ENCODE results near the gene PLD2. TPM values are rescaled to one million over a fixed set of nuclear protein-coding genes. Genes with fewer than 3 reads are reported as not detected.
A peak's percentile ranks its signal among the peaks of the same experiment; 100 is the strongest.

Gene PLD2
- polyA plus RNA-seq (ENCODE audit: insufficient read length in 3 of 3): 10 to 100 TPM; 35.1 to 53.7 (median 45.2) TPM
- long read RNA-seq, donor 1, partial matches to known transcripts: 0 of 3 reads
- long read RNA-seq, donor 1, other reads (novel, unspliced or antisense): 0 of 3 reads
- long read RNA-seq, donor 2, partial matches to known transcripts: 6 of 11 reads
- long read RNA-seq, donor 2, other reads (novel, unspliced or antisense): 0 of 11 reads
- long read RNA-seq, donor 3, partial matches to known transcripts: 0 of 2 reads
- long read RNA-seq, donor 3, other reads (novel, unspliced or antisense): 0 of 2 reads
- long read RNA-seq, donor 4, partial matches to known transcripts: 0 of 2 reads
- long read RNA-seq, donor 4, other reads (novel, unspliced or antisense): 0 of 2 reads
- long read RNA-seq, donor 5: 0 reads
- long read RNA-seq, donor 6, partial matches to known transcripts: 0 of 3 reads
- long read RNA-seq, donor 6, other reads (novel, unspliced or antisense): 0 of 3 reads
- long read RNA-seq, donor 7, partial matches to known transcripts: 0 of 8 reads
- long read RNA-seq, donor 7, other reads (novel, unspliced or antisense): 0 of 8 reads
- long read RNA-seq, donor 8, partial matches to known transcripts: 0 of 5 reads
- long read RNA-seq, donor 8, other reads (novel, unspliced or antisense): 0 of 5 reads
- long read RNA-seq, donor 9, partial matches to known transcripts: 8 of 13 reads
- long read RNA-seq, donor 9, other reads (novel, unspliced or antisense): 0 of 13 reads
- long read RNA-seq, donor 10, partial matches to known transcripts: 0 of 1 reads
- long read RNA-seq, donor 10, other reads (novel, unspliced or antisense): 0 of 1 reads
- long read RNA-seq, donor 11, partial matches to known transcripts: 0 of 4 reads
- long read RNA-seq, donor 11, other reads (novel, unspliced or antisense): 0 of 4 reads
- long read RNA-seq, donor 12, partial matches to known transcripts: 0 of 4 reads
- long read RNA-seq, donor 12, other reads (novel, unspliced or antisense): 0 of 4 reads
- long read RNA-seq, donor 13, partial matches to known transcripts: 0 of 8 reads
- long read RNA-seq, donor 13, other reads (novel, unspliced or antisense): 0 of 8 reads
- long read RNA-seq, donor 14: 0 reads
- long read RNA-seq, donor 15: 0 reads
- long read RNA-seq, donor 16, partial matches to known transcripts: 7 of 12 reads
- long read RNA-seq, donor 16, other reads (novel, unspliced or antisense): 0 of 12 reads

GRCh38 chr17:4806777-4807604, at the start of gene PLD2:
Gene PLD2, plus strand, starts transcription at chr17:4807152. Its CDS starts 621 bp downstream, at chr17:4807773.
- DNase-seq: peak; percentile 87

- DNase-seq: no peak
These were observed 47.1 kb upstream of the PLD2 start for GRCh38 chr17:4759776-4760236.

GRCh38 chr17:4764595-4764994, 42.4 kb upstream of the PLD2 start:
- no peak for DNase-seq

- DNase-seq: no peak
These were observed 40.8 kb upstream of the PLD2 start for GRCh38 chr17:4766201-4766600.

- DNase-seq: no peak
These were observed 40.2 kb upstream of the PLD2 start for GRCh38 chr17:4766723-4767122.

GRCh38 chr17:4768298-4768697, 38.7 kb upstream of the PLD2 start:
- DNase-seq: no peak

- DNase-seq: no peak
These were observed 37.3 kb upstream of the PLD2 start for GRCh38 chr17:4769628-4770027.

- DNase-seq: no peak
These were observed 35.3 kb upstream of the PLD2 start, which contains the start of gene TM4SF5 for GRCh38 chr17:4771519-4772234. Gene TM4SF5, plus strand, starts transcription at chr17:4771886. Its CDS starts 37 bp downstream, at chr17:4771923.

- DNase-seq: no peak
These were observed 34.7 kb upstream of the PLD2 start for GRCh38 chr17:4772235-4772613.

- no peak for DNase-seq
These were observed 28.8 kb upstream of the PLD2 start for GRCh38 chr17:4777969-4778760.

GRCh38 chr17:4780325-4780955, 26.5 kb upstream of the PLD2 start:
- DNase-seq: no peak

GRCh38 chr17:4782652-4783051, 24.3 kb upstream of the PLD2 start:
- DNase-seq: no peak

- DNase-seq: no peak
These were observed 21.4 kb upstream of the PLD2 start for GRCh38 chr17:4785311-4786105.

GRCh38 chr17:4786106-4786511, 20.8 kb upstream of the PLD2 start, which contains the start of gene VMO1:
Gene VMO1, minus strand, starts transcription at chr17:4786364. Its CDS starts 12 bp downstream, at chr17:4786352.
- DNase-seq: no peak

- no peak for DNase-seq
These were observed 20.4 kb upstream of the PLD2 start for GRCh38 chr17:4786516-4786915.

GRCh38 chr17:4788159-4788806, 18.7 kb upstream of the PLD2 start:
- no peak for DNase-seq
